ENCODE measurements around the gene TINAGL1. TPM values are rescaled to one million over a fixed set of nuclear protein-coding genes. Genes with fewer than 3 reads are reported as not detected.

TINAGL1 gene
- total and polyA plus RNA-seq, 8 donors, result 10.1 to 47.3 (median 25.7) TPM

DNA sequence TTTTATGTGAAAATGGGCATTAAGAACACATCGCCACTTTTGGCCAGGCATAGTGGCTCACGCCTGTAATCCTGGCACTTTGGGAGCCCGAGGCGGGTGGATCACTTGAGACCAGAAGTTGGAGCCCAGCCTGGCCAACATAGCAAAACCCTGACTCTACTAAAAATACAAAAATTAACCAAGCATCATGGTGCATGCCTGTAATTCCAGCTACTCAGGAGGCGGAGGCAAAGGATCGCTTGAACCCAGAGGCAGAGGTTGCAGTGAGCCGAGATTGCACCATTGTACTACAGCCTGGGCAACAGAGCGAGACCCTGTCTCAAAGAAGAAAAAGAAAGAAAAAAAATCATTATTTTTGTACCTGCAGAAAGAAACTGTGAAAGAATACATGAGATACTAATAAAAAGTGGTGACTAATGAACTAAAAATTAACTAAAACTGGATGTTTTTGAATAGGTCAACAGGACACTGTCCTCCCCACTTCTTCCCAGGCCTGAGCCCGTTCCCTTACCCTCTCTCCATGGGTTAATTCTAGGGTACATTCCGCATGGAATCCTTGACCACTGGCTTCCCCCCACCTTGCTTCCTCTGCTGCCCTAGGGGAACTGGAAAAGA, 8.3 kb upstream of the TINAGL1 start:
- Histone ChIP-seq H3K27ac (no peak overlapping the region), H3K4me3 (no peak overlapping the region), H3K36me3 (no peaks in the 10 kb centered on the region), H3K9me3 (no peaks in the 10 kb centered on the region), H3K4me1 (peaks cover 10 to 14% (median 11%) of the 10 kb centered on the region in 3 donors), H3K27me3 (no peaks in the 10 kb centered on the region)
- TF ChIP-seq, protein P1, sequence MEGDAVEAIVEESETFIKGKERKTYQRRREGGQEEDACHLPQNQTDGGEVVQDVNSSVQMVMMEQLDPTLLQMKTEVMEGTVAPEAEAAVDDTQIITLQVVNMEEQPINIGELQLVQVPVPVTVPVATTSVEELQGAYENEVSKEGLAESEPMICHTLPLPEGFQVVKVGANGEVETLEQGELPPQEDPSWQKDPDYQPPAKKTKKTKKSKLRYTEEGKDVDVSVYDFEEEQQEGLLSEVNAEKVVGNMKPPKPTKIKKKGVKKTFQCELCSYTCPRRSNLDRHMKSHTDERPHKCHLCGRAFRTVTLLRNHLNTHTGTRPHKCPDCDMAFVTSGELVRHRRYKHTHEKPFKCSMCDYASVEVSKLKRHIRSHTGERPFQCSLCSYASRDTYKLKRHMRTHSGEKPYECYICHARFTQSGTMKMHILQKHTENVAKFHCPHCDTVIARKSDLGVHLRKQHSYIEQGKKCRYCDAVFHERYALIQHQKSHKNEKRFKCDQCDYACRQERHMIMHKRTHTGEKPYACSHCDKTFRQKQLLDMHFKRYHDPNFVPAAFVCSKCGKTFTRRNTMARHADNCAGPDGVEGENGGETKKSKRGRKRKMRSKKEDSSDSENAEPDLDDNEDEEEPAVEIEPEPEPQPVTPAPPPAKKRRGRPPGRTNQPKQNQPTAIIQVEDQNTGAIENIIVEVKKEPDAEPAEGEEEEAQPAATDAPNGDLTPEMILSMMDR (IDR thresholded peaks at IDR 0.05), result no peak
- FAIRE-seq (no peak), ATAC-seq (no peak), DNase-seq (peak in 1 of 6 donors; percentile 10)
- intact Hi-C loops (cut with DNase I), result loop anchor here in 1 of 3 donors (10.0 kb wide), 1 partner anchor 227 kb away; no protein-coding TSS in a partner anchor
- WGBS, 2 donors, result 79 to 87% methylated on average over 10 of the region's 10 CpGs

DNA sequence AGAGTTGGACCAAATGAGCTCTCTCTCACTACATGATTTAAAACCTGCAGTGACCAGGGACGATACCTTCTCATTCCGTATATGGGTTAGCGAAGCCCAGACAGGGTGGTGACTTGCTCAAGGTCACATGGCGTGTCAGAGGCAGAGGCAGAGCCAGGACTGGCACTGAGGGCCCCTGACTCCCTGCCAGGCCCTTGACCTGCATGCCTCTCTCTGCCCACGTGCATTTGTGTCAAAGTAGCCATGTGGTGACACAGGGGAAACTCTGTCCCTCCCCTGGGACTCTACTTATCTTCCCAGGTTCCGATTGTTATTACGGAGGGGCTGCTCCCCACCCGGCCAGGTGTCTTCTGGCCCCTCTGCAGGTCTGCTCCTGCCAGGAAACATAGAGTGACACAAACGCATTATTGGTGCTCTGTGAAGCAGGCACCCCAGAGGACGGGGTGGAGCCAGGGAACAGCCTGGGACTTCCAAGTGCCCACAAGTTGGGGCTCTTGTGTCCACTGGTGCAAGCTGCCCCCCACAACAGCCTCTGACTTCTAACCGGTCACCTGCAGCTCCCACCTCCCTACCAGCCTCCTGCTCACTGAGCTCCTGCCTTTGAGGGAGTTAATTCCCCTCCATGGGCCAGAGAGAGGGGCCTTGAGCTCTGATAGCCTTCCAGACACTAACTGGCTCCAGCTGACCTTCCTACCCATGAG, 7.3 kb upstream of the TINAGL1 start:
- no peak overlapping the region for H3K27ac ChIP-seq
- no peak overlapping the region for H3K4me3 ChIP-seq
- no peak for FAIRE-seq
- no peaks in the 10 kb centered on the region for H3K9me3 ChIP-seq
- H3K36me3 ChIP-seq, result no peaks in the 10 kb centered on the region
- peak; percentile 70 to 87 (median 76) for DNase-seq
- TF ChIP-seq, protein P1 (IDR thresholded peaks at IDR 0.05), result no peak
- H3K27me3 ChIP-seq, result no peaks in the 10 kb centered on the region
- 21 to 26% methylated on average over 11 of the region's 11 CpGs for WGBS, 2 donors
- intact Hi-C loops (cut with DNase I), result loop anchor here in 1 of 3 donors (10.0 kb wide), 1 partner anchor 226 kb away; no protein-coding TSS in a partner anchor
- peak; percentile 76 to 91 (median 89) for ATAC-seq
- peaks cover 10 to 22% (median 14%) of the 10 kb centered on the region in 3 donors for H3K4me1 ChIP-seq

DNA sequence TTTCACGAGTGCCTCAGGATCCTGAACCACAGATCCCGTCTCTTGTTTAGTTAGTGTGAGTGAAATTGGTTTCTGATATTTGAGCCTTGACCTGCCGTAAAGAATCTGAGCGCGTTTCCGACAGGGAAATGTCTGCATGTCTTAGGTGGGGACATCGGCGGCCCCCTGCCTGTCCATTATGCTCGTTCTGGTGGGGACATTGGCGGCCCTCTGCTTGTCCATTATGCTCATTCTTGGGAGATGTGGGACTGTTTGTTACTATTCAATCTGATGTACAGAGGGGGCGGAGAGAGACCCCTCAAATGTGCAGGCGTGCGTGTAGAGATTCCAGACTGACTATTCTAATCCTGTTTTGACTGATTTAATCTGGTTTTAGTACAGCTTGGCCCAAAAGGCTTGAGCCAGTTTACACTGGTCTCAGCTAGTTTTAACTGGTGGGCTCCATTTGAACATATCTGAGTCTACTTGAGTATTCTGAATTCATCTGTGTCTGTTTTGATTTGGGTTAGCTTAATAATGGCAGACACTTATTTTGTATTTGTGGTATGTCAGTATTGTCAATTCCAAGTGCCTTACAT, 6.6 kb upstream of the TINAGL1 start:
- intact Hi-C loops (cut with DNase I), result loop anchor here in 1 of 3 donors (10.0 kb wide), 1 partner anchor 225 kb away; no protein-coding TSS in a partner anchor
- TF ChIP-seq, protein P1 (IDR thresholded peaks at IDR 0.05), result no peak
- ATAC-seq (no peak), DNase-seq (peak in 2 of 6 donors; percentile 12 to 43), FAIRE-seq (no peak)
- H3K36me3 ChIP-seq, result no peaks in the 10 kb centered on the region
- H3K4me1 ChIP-seq, result peaks cover 10 to 29% (median 14%) of the 10 kb centered on the region in 3 donors
- H3K9me3 ChIP-seq, result no peaks in the 10 kb centered on the region
- H3K27ac ChIP-seq, result no peak overlapping the region
- H3K4me3 ChIP-seq, result no peak overlapping the region
- H3K27me3 ChIP-seq, result no peaks in the 10 kb centered on the region
- WGBS, 2 donors, result 83 to 85% methylated on average over 13 of the region's 13 CpGs

DNA sequence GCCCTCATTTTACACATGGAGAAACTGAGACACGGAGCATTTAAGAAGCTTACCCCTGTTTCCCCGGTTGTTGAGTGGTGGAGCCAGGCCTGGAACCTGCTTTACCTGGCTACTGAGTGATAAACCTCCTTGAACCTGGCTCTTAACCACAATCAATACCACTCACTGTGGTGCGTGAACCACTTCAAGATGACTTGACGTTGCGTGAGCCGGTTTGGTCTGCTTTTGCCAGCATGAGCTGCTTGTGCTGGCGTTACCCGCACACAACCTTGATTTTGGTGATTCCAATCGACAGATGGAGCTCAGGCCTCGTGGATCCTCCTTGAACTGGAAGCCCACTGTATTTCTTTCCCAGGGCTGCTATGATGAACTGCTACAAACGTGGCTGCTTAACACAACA, 6.1 kb upstream of the TINAGL1 start:
- DNase-seq (peak in 2 of 6 donors; percentile 12 to 33), ATAC-seq (no peak), FAIRE-seq (no peak)
- Histone ChIP-seq H3K36me3 (no peaks in the 10 kb centered on the region), H3K4me1 (peaks cover 10 to 34% (median 14%) of the 10 kb centered on the region in 3 donors), H3K9me3 (no peaks in the 10 kb centered on the region), H3K4me3 (no peak overlapping the region), H3K27ac (no peak overlapping the region), H3K27me3 (no peaks in the 10 kb centered on the region)
- TF ChIP-seq, protein P1 (IDR thresholded peaks at IDR 0.05), result no peak
- intact Hi-C loops (cut with DNase I), result no loop called here
- WGBS, 2 donors, result 68 to 76% methylated on average over 11 of the region's 11 CpGs
